CD14-positive monocyte (primary cell): ENCODE measurements around the gene HMGXB4. TPM values are rescaled to one million over a fixed set of nuclear protein-coding genes. Genes with fewer than 3 reads are reported as not detected.
A peak's percentile ranks its signal among the peaks of the same experiment; 100 is the strongest.

ENCODE experiments used
- DNase-seq, 3 donors: peaks; one replicate each; pipeline ENCODE4 v3.0.0-alpha.2; 2011 to 2022
- H2AFZ ChIP-seq: 2 replicates; pipeline ENCODE4 v1.6.0; 2012; ENCODE audit warnings: mild to moderate bottlenecking, low read depth, low read length, inconsistent platforms; ENCODE audit not compliant: insufficient read depth, poor library complexity, severe bottlenecking
- H3K27ac ChIP-seq, 2 donors: 1 replicate in 1 of 2; 2 replicates in 1 of 2; pipeline ENCODE4 v1.5.1; 2012 to 2013; ENCODE audit warnings: low read length in 2 of 2, control low read depth in 1 of 2, inconsistent platforms in 1 of 2, low read depth in 1 of 2, mild to moderate bottlenecking in 1 of 2
- H3K27me3 ChIP-seq, 2 donors: one replicate each; pipeline versions ENCODE4 v1.6.0 to v1.6.1; 2011 to 2013; ENCODE audit warnings: low read length in 2 of 2; ENCODE audit not compliant: control insufficient read depth in 2 of 2, insufficient read depth in 2 of 2
- H3K36me3 ChIP-seq, 2 donors: replicated peaks in 1 of 2; 1 replicate in 1 of 2; 2 replicates in 1 of 2; pipeline versions ENCODE4 v1.5.1 to v1.6.1; 2012 to 2013; ENCODE audit warnings: low read length in 2 of 2, control low read depth in 1 of 2, inconsistent platforms in 1 of 2, mild to moderate bottlenecking in 1 of 2; ENCODE audit not compliant: insufficient read depth in 2 of 2, control insufficient read depth in 1 of 2
- H3K4me1 ChIP-seq, 2 donors: 1 replicate in 1 of 2; 2 replicates in 1 of 2; pipeline versions ENCODE4 v1.5.1 to v1.6.1; 2012 to 2013; ENCODE audit warnings: low read length in 2 of 2, control low read depth in 1 of 2, inconsistent platforms in 1 of 2, mild to moderate bottlenecking in 1 of 2, moderate library complexity in 1 of 2; ENCODE audit not compliant: insufficient read depth in 2 of 2, control insufficient read depth in 1 of 2
- H3K4me2 ChIP-seq: replicated peaks from 2 replicates; pipeline ENCODE3; 2012; ENCODE audit warnings: low read length, moderate library complexity, mild to moderate bottlenecking; ENCODE audit not compliant: poor library complexity, severe bottlenecking; ENCODE audit errors: extremely low read depth
- H3K4me3 ChIP-seq, 3 experiments: fragments of 200-600 bp in 1 of 3; sonication (generic) in 1 of 3; replicated peaks in 1 of 3; 1 replicate in 2 of 3; 2 replicates in 1 of 3; pipeline ENCODE4 v1.5.1; 2011 to 2013; ENCODE audit warnings: low read length in 3 of 3, mild to moderate bottlenecking in 3 of 3, control low read depth in 2 of 3, low read depth in 2 of 3, inconsistent platforms in 1 of 3, moderate library complexity in 1 of 3
- H3K79me2 ChIP-seq: 2 replicates; pipeline ENCODE4 v1.6.0; 2012; ENCODE audit warnings: mild to moderate bottlenecking, control low read depth, inconsistent platforms, low read length, moderate library complexity; ENCODE audit not compliant: insufficient read depth
- H3K9ac ChIP-seq: 2 replicates; pipeline ENCODE4 v1.6.0; 2017; ENCODE audit warnings: low read length, mild to moderate bottlenecking; ENCODE audit not compliant: insufficient read depth, poor library complexity, severe bottlenecking
- H3K9me3 ChIP-seq, 2 donors: replicated peaks in 1 of 2; 1 replicate in 1 of 2; 2 replicates in 1 of 2; pipeline versions ENCODE4 v1.5.1 to v1.6.1; 2012 to 2013; ENCODE audit warnings: low read length in 2 of 2, control low read depth in 1 of 2; ENCODE audit not compliant: control insufficient read depth in 1 of 2, insufficient read depth in 1 of 2
- H4K20me1 ChIP-seq: 2 replicates; pipeline ENCODE4 v1.6.0; 2012; ENCODE audit warnings: mild to moderate bottlenecking, low read length, control low read depth, moderate library complexity; ENCODE audit not compliant: insufficient read depth
- H3K27ac Mint-ChIP-seq, 7 donors: one replicate each; pipeline ENCODE4 v1.8.0; 2020; ENCODE audit warnings: mild to moderate bottlenecking in 7 of 7, mixed read lengths in 7 of 7, moderate library complexity in 6 of 7, inconsistent platforms in 2 of 7
- H3K27me3 Mint-ChIP-seq, 3 donors: one replicate each; pipeline ENCODE4 v1.8.0; 2021 to 2022; ENCODE audit warnings: low read depth in 3 of 3, mild to moderate bottlenecking in 3 of 3, mixed read lengths in 3 of 3, moderate library complexity in 3 of 3, inconsistent platforms in 1 of 3
- H3K36me3 Mint-ChIP-seq, 2 donors: one replicate each; pipeline ENCODE4 v1.8.0; 2020; ENCODE audit warnings: mixed read lengths in 2 of 2, inconsistent platforms in 1 of 2, mild to moderate bottlenecking in 1 of 2
- H3K4me1 Mint-ChIP-seq: one replicate; pipeline ENCODE4 v1.8.0; 2020; ENCODE audit warnings: mild to moderate bottlenecking, mixed read lengths
- H3K4me3 Mint-ChIP-seq, 2 donors: one replicate each; pipeline ENCODE4 v1.8.0; 2020; ENCODE audit warnings: mild to moderate bottlenecking in 2 of 2, mixed read lengths in 2 of 2, moderate library complexity in 1 of 2
- H3K9me3 Mint-ChIP-seq, 7 donors: one replicate each; pipeline ENCODE4 v1.8.0; 2020 to 2022; ENCODE audit warnings: mixed read lengths in 7 of 7, mild to moderate bottlenecking in 6 of 7, moderate library complexity in 6 of 7, inconsistent platforms in 2 of 7
- WGBS: methylation state at CpG from one replicate; pipeline ENCODE4 v1.1.5; 2013; ENCODE audit warnings: missing lambda C conversion rate; ENCODE audit not compliant: insufficient coverage; 5-methylcytosine and 5-hydroxymethylcytosine counted together
- intact Hi-C, 2 donors: fragments of 100-400 bp; cut with micrococcal nuclease; formaldehyde crosslinking; loops; one replicate each; pipeline versions ENCODE4 v1.15.0 to v1.15.1; 2023
- polyA plus RNA-seq, 3 donors: library from polyadenylated mRNA; depleted of rRNA in 1 of 3; unstranded in 2 of 3; stranded (reverse) in 1 of 3; fragments of 300-500 nt in 2 of 3; fragments of >200 nt in 1 of 3; fragmentation: Illumina TruSeq in 2 of 3; gene quantifications; 1 replicate in 2 of 3; 2 replicates in 1 of 3; pipeline ENCODE4 v1.2.3, GENCODE V29; 2012 to 2021
- TF ChIP-seq, protein P1 (sequence below): fragments of 200-600 bp; IDR thresholded peaks from one replicate; pipeline ENCODE4 v1.8.0; 2022; ENCODE audit warnings: antibody characterized with exemption, mild to moderate bottlenecking

The HMGXB4 gene
- polyA plus RNA-seq, 3 donors = 6.3 to 11.4 (median 8.1) TPM

DNA sequence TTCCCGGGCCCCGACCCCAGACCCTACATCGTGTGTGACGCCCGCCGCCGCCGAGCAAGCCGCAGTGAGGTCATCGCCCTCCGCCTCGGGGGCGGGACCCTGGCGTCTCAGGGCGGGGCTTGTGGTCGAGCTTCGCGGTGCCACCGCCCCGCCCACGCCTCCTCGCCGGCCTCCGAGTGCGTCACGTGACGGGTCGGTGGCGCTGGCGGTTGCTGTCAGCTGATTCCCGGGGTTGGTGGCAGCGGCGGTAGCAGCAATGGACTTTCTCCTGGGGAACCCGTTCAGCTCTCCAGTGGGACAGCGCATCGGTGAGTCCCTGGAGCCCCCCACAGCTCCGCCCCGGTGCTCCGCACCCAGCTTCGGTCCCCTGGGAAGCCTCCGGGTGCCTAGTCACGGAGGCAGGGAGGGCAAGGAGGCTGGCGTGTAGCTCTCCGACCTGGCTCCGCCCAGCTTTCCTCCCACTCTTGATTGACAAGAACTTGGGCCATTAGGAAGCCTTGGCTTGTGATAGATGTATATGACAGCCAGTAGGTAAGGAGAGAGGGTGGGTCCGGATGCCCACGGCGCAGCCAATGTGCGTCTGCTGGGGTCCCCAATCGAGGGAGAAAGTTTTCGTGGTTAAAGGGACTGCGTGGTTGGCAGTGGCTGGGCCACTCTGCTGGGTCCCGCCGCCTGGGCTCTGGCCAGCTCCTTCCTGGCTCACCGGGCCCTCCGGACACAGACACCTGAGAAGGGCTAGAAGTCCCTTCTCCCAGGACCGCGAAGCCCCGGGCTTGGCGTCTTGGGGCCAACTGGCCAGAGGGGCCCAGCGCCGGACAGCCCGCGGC lies 42.6 kb downstream of the HMGXB4 start, which contains the start of gene TOM1:
Gene TOM1 (plus strand): TSS at position 222 of the 827 bp plus-strand sequence. CDS start 35 bp downstream, at position 257.
- Mint-ChIP-seq H3K27me3 (peaks cover 0 to 3% (median 0%) of the 10 kb centered on the region in 3 donors), H3K36me3 (peaks cover 30 to 45% of the 10 kb centered on the region in 2 donors), H3K4me3 (peak within 1 kb of the TSS; percentile 82 to 88), H3K27ac (peak within 1 kb of the TSS; percentile 98 to 99 (median 98)), H3K9me3 (no peaks in the 10 kb centered on the region), H3K4me1 (peaks cover 26% of the 10 kb centered on the region)
- peaks cover 40 to 51% of the 10 kb centered on the region in 2 donors for H3K4me1 ChIP-seq
- H3K9me3 ChIP-seq = no peaks in the 10 kb centered on the region
- TF ChIP-seq, protein P1, sequence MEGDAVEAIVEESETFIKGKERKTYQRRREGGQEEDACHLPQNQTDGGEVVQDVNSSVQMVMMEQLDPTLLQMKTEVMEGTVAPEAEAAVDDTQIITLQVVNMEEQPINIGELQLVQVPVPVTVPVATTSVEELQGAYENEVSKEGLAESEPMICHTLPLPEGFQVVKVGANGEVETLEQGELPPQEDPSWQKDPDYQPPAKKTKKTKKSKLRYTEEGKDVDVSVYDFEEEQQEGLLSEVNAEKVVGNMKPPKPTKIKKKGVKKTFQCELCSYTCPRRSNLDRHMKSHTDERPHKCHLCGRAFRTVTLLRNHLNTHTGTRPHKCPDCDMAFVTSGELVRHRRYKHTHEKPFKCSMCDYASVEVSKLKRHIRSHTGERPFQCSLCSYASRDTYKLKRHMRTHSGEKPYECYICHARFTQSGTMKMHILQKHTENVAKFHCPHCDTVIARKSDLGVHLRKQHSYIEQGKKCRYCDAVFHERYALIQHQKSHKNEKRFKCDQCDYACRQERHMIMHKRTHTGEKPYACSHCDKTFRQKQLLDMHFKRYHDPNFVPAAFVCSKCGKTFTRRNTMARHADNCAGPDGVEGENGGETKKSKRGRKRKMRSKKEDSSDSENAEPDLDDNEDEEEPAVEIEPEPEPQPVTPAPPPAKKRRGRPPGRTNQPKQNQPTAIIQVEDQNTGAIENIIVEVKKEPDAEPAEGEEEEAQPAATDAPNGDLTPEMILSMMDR = no peak
- H3K27ac ChIP-seq = peak within 1 kb of the TSS; percentile 99 to 100
- H3K9ac ChIP-seq = peak within 1 kb of the TSS; percentile 100
- H4K20me1 ChIP-seq = peaks cover 27% of the 10 kb centered on the region
- no peaks in the 10 kb centered on the region for H3K27me3 ChIP-seq
- peaks cover 11 to 38% of the 10 kb centered on the region in 2 donors for H3K36me3 ChIP-seq
- H3K4me3 ChIP-seq = peak within 1 kb of the TSS; percentile 85 to 100 (median 89)
- peak; percentile 98 to 99 (median 98) for DNase-seq
- WGBS = under 1% methylated on average over 64 of the region's 64 CpGs
- intact Hi-C loops = loop anchor here (2.0 to 5.0 kb wide), 3 partner anchors 32 to 107 kb away; partner anchors contain the start of gene HMGXB4 (in 1 of the 2)
- H3K4me2 ChIP-seq = peak within 1 kb of the TSS; percentile 71
- peaks cover 45% of the 10 kb centered on the region for H3K79me2 ChIP-seq
- peak within 1 kb of the TSS; percentile 61 for H2AFZ ChIP-seq

DNA sequence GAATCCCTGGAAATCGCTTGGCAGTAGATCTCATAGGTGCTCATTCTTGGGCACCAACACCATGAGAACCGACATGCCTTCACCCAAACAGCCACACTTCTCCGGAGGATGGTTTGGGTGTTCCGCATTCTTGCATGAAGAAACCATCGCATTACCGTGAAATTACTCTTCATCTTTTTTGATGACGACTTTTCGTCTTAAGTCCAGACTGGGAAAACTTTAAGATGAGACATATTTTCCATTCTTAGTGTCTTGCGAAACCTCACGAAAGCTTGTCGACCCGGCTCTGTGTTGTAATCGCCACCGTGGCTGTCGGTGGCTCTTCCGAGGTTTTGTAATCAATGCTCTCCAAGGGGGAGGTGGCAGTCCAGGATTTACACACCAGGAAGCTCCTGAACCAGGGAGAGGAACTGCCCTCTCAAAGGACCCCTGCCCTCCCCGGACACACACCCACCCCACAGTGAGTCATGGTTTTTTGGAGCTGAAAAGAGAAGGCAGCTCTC lies 44.1 kb downstream of the HMGXB4 start:
- Histone ChIP-seq H3K4me2 (peak overlapping the region; percentile 71), H3K27ac (peak overlapping the region; percentile 99 to 100), H3K9ac (peak overlapping the region; percentile 100), H3K4me3 (peak overlapping the region; percentile 85 to 100 (median 89)), H3K36me3 (peaks cover 10 to 41% of the 10 kb centered on the region in 2 donors), H3K79me2 (peaks cover 61% of the 10 kb centered on the region), H3K9me3 (no peaks in the 10 kb centered on the region), H3K4me1 (peaks cover 46 to 63% of the 10 kb centered on the region in 2 donors), H3K27me3 (no peaks in the 10 kb centered on the region), H2AFZ (no peak overlapping the region), H4K20me1 (peaks cover 43% of the 10 kb centered on the region)
- 0% methylated on average over 8 of the region's 17 CpGs for WGBS
- peak overlapping the region; percentile 82 to 88 for H3K4me3 Mint-ChIP-seq
- peaks cover 39% of the 10 kb centered on the region for H3K4me1 Mint-ChIP-seq
- peak overlapping the region; percentile 98 to 99 (median 98) for H3K27ac Mint-ChIP-seq
- peak; percentile 98 to 100 (median 100) for DNase-seq
- no peaks in the 10 kb centered on the region for H3K9me3 Mint-ChIP-seq
- H3K36me3 Mint-ChIP-seq = peaks cover 38 to 55% of the 10 kb centered on the region in 2 donors
- intact Hi-C loops = loop anchor here (1.0 to 5.0 kb wide), 3 partner anchors 29 to 106 kb away; partner anchors contain the start of gene HMGXB4 (in 1 of the 2)
- H3K27me3 Mint-ChIP-seq = peaks cover 0 to 3% (median 0%) of the 10 kb centered on the region in 3 donors
- TF ChIP-seq, protein P1 = no peak
